HCT116 (cell line): ENCODE results near the gene HIVEP2. TPM values are rescaled to one million over a fixed set of nuclear protein-coding genes. Genes with fewer than 3 reads are reported as not detected.

Source experiments
- ATAC-seq: fragments of 200-7000 bp; cut with Tn5 transposase; 2 replicates; pipeline ENCODE4 v1.9.1; 2020; ENCODE audit warnings: mild to moderate bottlenecking, moderate library complexity
- BruUV-seq: library from RNA; stranded (reverse); fragments of 400-500 nt; replicated peaks from 2 replicates; lab custom pipeline; 2021; lab: Mats Ljungman, UMichigan
- CTCF ChIA-PET: fragments of 300-600 bp; sonication (Branson Sonifier 250); formaldehyde crosslinking; loops from one replicate; lab custom pipeline; 2021; ENCODE audit warnings: antibody characterized with exemption; lab: Charles Lee
- POLR2A ChIA-PET: fragments of 300-600, 350-600 bp; sonication (Branson Sonifier 250); formaldehyde crosslinking; loops from one replicate; lab custom pipeline; 2021; ENCODE audit warnings: antibody characterized with exemption; lab: Charles Lee
- RAD21 ChIA-PET, 2 experiments: fragments of 300-600 bp; sonication (Branson Sonifier 250); formaldehyde crosslinking; loops; one replicate each; lab custom pipeline; 2023; ENCODE audit warnings: low total read pairs in 2 of 2; ENCODE audit not compliant: uncharacterized antibody in 2 of 2, unreplicated experiment in 2 of 2, low non-redundant PET in 1 of 2; lab: Charles Lee
- DNase-seq: peaks from one replicate; pipeline ENCODE4 v3.0.0-alpha.2; 2010; ENCODE audit warnings: low read depth, low spot score
- H2AFZ ChIP-seq: fragments of 200-600 bp; shearing (Covaris generic), sonication (generic); 2 replicates; pipeline ENCODE4 v1.6.1; 2017; ENCODE audit warnings: low read depth, mixed run types, mixed read lengths, antibody characterized with exemption, low read length; ENCODE audit not compliant: poor library complexity, severe bottlenecking
- H3K27ac ChIP-seq: 2 replicates; pipeline ENCODE4 v1.5.1; 2012; ENCODE audit warnings: low read depth, low read length
- H3K27me3 ChIP-seq: fragments of 200-600 bp; sonication (generic); 2 replicates; pipeline ENCODE4 v1.6.1; 2016; ENCODE audit warnings: mixed run types, low read length, mixed read lengths; ENCODE audit not compliant: insufficient read depth
- H3K36me3 ChIP-seq, 2 experiments: fragments of 200-500 bp in 1 of 2; fragments of 200-600 bp in 1 of 2; sonication (Bioruptor generic) in 1 of 2; sonication (generic) in 1 of 2; 2 replicates each; pipeline versions ENCODE4 v1.5.1 to v1.6.1; 2014 to 2016; ENCODE audit warnings: low read length in 2 of 2, inconsistent platforms in 1 of 2, mixed read lengths in 1 of 2, mixed run types in 1 of 2; ENCODE audit not compliant: insufficient read depth in 2 of 2, control insufficient read depth in 1 of 2
- H3K4me1 ChIP-seq, 2 experiments: fragments of 200-600 bp in 1 of 2; sonication (generic) in 1 of 2; 2 replicates each; pipeline versions ENCODE4 v1.5.1 to v1.6.1; 2012 to 2017; ENCODE audit warnings: low read length in 2 of 2, inconsistent platforms in 1 of 2, mild to moderate bottlenecking in 1 of 2, mixed read lengths in 1 of 2, mixed run types in 1 of 2, moderate library complexity in 1 of 2; ENCODE audit not compliant: insufficient read depth in 2 of 2, control insufficient read depth in 1 of 2
- H3K4me2 ChIP-seq: fragments of 200-600 bp; sonication (generic); 2 replicates; pipeline ENCODE4 v1.6.1; 2017; ENCODE audit warnings: mixed run types, low read length, mixed read lengths
- H3K4me3 ChIP-seq, 2 experiments: fragments of 200-600 bp in 1 of 2; sonication (generic) in 1 of 2; replicated peaks in 1 of 2; 2 replicates each; pipeline ENCODE4 v1.5.1; 2011 to 2016; ENCODE audit warnings: low read length in 2 of 2, control low read depth in 1 of 2, low read depth in 1 of 2, mild to moderate bottlenecking in 1 of 2, mixed read lengths in 1 of 2, mixed run types in 1 of 2
- H3K79me2 ChIP-seq: fragments of 200-600 bp; sonication (generic); 2 replicates; pipeline ENCODE4 v1.6.1; 2017; ENCODE audit warnings: mild to moderate bottlenecking, mixed run types, low read length, moderate library complexity, mixed read lengths; ENCODE audit not compliant: insufficient read depth
- H3K9ac ChIP-seq: fragments of 200-600 bp; sonication (generic); 2 replicates; pipeline ENCODE4 v1.6.1; 2016; ENCODE audit warnings: low read length, mixed read lengths
- H3K9me2 ChIP-seq: fragments of 200-600 bp; sonication (generic), shearing (Covaris generic); 2 replicates; pipeline ENCODE4 v1.6.1; 2017; ENCODE audit warnings: mixed run types, mild to moderate bottlenecking, moderate library complexity; ENCODE audit not compliant: insufficient read depth
- H3K9me3 ChIP-seq, 2 experiments: fragments of 200-500 bp in 1 of 2; fragments of 200-600 bp in 1 of 2; sonication (Bioruptor generic) in 1 of 2; sonication (generic) in 1 of 2; 2 replicates each; pipeline ENCODE4 v1.6.1; 2014 to 2017; ENCODE audit warnings: low read length in 2 of 2, mixed read lengths in 2 of 2, inconsistent platforms in 1 of 2, low read depth in 1 of 2, mild to moderate bottlenecking in 1 of 2, mixed run types in 1 of 2, moderate library complexity in 1 of 2; ENCODE audit not compliant: control insufficient read depth in 1 of 2, insufficient read depth in 1 of 2
- H4K20me1 ChIP-seq: fragments of 200-600 bp; sonication (generic), shearing (Covaris generic); 2 replicates; pipeline ENCODE4 v1.6.1; 2017; ENCODE audit warnings: mixed run types, mild to moderate bottlenecking, moderate library complexity; ENCODE audit not compliant: insufficient read depth
- CBX3 ChIP-seq: IDR thresholded peaks from 2 replicates; pipeline ENCODE4 v1.6.1; 2012; ENCODE audit warnings: low read depth
- CEBPB ChIP-seq: IDR thresholded peaks from 2 replicates; pipeline ENCODE4 v1.6.1; 2012; ENCODE audit warnings: low read depth
- EZH2 ChIP-seq: fragments of 200-600 bp; sonication (generic); IDR thresholded peaks from 2 replicates; pipeline ENCODE4 v1.6.1; 2017; ENCODE audit warnings: antibody characterized with exemption, mixed run types
- JUND ChIP-seq: IDR thresholded peaks from 2 replicates; pipeline ENCODE4 v1.6.1; 2012
- SP1 ChIP-seq: IDR thresholded peaks from 2 replicates; pipeline ENCODE4 v1.6.1; 2012; ENCODE audit warnings: low read depth
- YY1 ChIP-seq: IDR thresholded peaks from 2 replicates; pipeline ENCODE4 v1.6.1; 2011; ENCODE audit warnings: low read length, low read depth, moderate library complexity, mild to moderate bottlenecking; ENCODE audit not compliant: insufficient replicate concordance; ENCODE audit errors: extremely low read depth
- ZNF274 ChIP-seq: fragments of 200-500 bp; sonication (Bioruptor generic); IDR thresholded peaks from 2 replicates; pipeline ENCODE4 v1.6.1; 2014; ENCODE audit warnings: mild to moderate bottlenecking, low read depth, low read length, inconsistent platforms
- intact Hi-C: fragments of 100-400 bp; cut with micrococcal nuclease; formaldehyde crosslinking; loops from 2 replicates; pipeline ENCODE4 v1.10.0; 2022
- total RNA-seq: library from RNA; stranded (reverse); gene quantifications from one replicate; pipeline ENCODE4 v1.2.1, GENCODE V29; 2021; ENCODE audit not compliant: unreplicated experiment
- TF ChIP-seq, protein P1 (sequence below), 3 experiments: fragments of 200-600 bp in 1 of 3; sonication (generic) in 1 of 3; IDR thresholded peaks in 2 of 3; conservative IDR thresholded peaks in 1 of 3; 2 replicates each; pipeline ENCODE4 v1.5.1; 2012 to 2017; ENCODE audit warnings: low read depth in 2 of 3, low read length in 2 of 3, antibody characterized with exemption in 1 of 3, borderline replicate concordance in 1 of 3, control low read depth in 1 of 3, mild to moderate bottlenecking in 1 of 3, mixed read lengths in 1 of 3, mixed run types in 1 of 3, moderate library complexity in 1 of 3; ENCODE audit not compliant: insufficient read depth in 1 of 3

Gene HIVEP2
- total RNA-seq, 1 experiment from 2014 or later = 8.1 TPM

GRCh38 chr6:142854589-142855488, 90.1 kb downstream of the HIVEP2 start:
- Histone ChIP-seq H3K4me3 (no peak overlapping the region), H3K9me2 (no peaks in the 10 kb centered on the region), H3K4me2 (no peak overlapping the region), H2AFZ (no peak overlapping the region), H3K27ac (no peak overlapping the region), H3K27me3 (no peaks in the 10 kb centered on the region), H3K4me1 (peaks cover 0 to 26% of the 10 kb centered on the region in 2 experiments; a peak in 2 of 4 replicates), H4K20me1 (no peaks in the 10 kb centered on the region), H3K9me3 (no peaks in the 10 kb centered on the region), H3K36me3 (no peaks in the 10 kb centered on the region), H3K9ac (no peak overlapping the region), H3K79me2 (no peaks in the 10 kb centered on the region)
- DNase-seq (no peak), ATAC-seq (no peak)
- ChIA-PET POLR2A (no interaction called here), CTCF (no interaction called here), RAD21 (no interaction called here)
- no TSS peak for BruUV-seq
- TF ChIP-seq CBX3 (no peak), JUND (no peak), YY1 (no peak), SP1 (no peak), CEBPB (no peak), EZH2 (no peak), ZNF274 (no peak)
- TF ChIP-seq, protein P1, sequence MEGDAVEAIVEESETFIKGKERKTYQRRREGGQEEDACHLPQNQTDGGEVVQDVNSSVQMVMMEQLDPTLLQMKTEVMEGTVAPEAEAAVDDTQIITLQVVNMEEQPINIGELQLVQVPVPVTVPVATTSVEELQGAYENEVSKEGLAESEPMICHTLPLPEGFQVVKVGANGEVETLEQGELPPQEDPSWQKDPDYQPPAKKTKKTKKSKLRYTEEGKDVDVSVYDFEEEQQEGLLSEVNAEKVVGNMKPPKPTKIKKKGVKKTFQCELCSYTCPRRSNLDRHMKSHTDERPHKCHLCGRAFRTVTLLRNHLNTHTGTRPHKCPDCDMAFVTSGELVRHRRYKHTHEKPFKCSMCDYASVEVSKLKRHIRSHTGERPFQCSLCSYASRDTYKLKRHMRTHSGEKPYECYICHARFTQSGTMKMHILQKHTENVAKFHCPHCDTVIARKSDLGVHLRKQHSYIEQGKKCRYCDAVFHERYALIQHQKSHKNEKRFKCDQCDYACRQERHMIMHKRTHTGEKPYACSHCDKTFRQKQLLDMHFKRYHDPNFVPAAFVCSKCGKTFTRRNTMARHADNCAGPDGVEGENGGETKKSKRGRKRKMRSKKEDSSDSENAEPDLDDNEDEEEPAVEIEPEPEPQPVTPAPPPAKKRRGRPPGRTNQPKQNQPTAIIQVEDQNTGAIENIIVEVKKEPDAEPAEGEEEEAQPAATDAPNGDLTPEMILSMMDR (IDR thresholded peaks at IDR 0.05 in 2 of 3, conservative IDR thresholded peaks at IDR 0.05 in 1 of 3; ENCODE audit: borderline replicate concordance in 1 of 3, insufficient read depth in 1 of 3, low read depth in 2 of 3, low read length in 2 of 3) = no peak
- intact Hi-C loops = no loop called here
